ENCODE measurements around the gene SPOCK2. TPM values are rescaled to one million over a fixed set of nuclear protein-coding genes. Genes with fewer than 3 reads are reported as not detected.

SPOCK2 gene
- total RNA-seq, 1 experiment from 2014 or later = 0.33 TPM

GRCh38 chr10:72077275-72077990 is 10.9 kb downstream of the SPOCK2 start:
- H2AFZ ChIP-seq (ENCODE audit: low read length) = no peak overlapping the region
- H3K4me2 ChIP-seq (ENCODE audit: low read length) = no peak overlapping the region
- ATAC-seq = no peak
- H3K9me2 ChIP-seq (replicated peaks; ENCODE audit: low read length) = no peaks in the 10 kb centered on the region
- no peaks in the 10 kb centered on the region for H3K9me3 ChIP-seq (ENCODE audit: low read length)
- no peaks in the 10 kb centered on the region for H3F3A ChIP-seq (ENCODE audit: low read length, unreplicated experiment)
- TF ChIP-seq CTCF (conservative IDR thresholded peaks at IDR 0.05; ENCODE audit: low read depth, low read length) = no peak
- no peak for TF ChIP-seq EZH2phosphoT487 (IDR thresholded peaks at IDR 0.05; ENCODE audit: borderline replicate concordance, low read length)
- TF ChIP-seq EZH2 (IDR thresholded peaks at IDR 0.05; ENCODE audit: low read length, unreplicated experiment) = no peak
- intact Hi-C loops (cut with micrococcal nuclease) = no loop called here
- no peaks in the 10 kb centered on the region for H3K79me2 ChIP-seq (ENCODE audit: low read length)
- H3K4me3 ChIP-seq (ENCODE audit: low read length) = no peak overlapping the region
- no peak overlapping the region for H3K9ac ChIP-seq (ENCODE audit: low read length)
- ChIA-PET POLR2A (ENCODE audit: unreplicated experiment) (no interaction called here), CTCF (no interaction called here)
- peaks cover 23% of the 10 kb centered on the region for H3K4me1 ChIP-seq (ENCODE audit: insufficient read depth, low read length)
- BruUV-seq (replicated peaks) = no TSS peak
- no peaks in the 10 kb centered on the region for H3K27me3 ChIP-seq (ENCODE audit: low read length)
- no peak for DNase-seq
- no peak overlapping the region for H3K27ac ChIP-seq (ENCODE audit: low read length)
- H3K36me3 ChIP-seq (ENCODE audit: low read depth, low read length) = no peaks in the 10 kb centered on the region
- H4K20me1 ChIP-seq (ENCODE audit: low read length) = no peaks in the 10 kb centered on the region

- CTCF ChIA-PET = no interaction called here
Measured at GRCh38 chr10:72076756-72077155, 11.6 kb downstream of the SPOCK2 start.

More at GRCh38 chr10:72076756-72077155, 11.6 kb downstream of the SPOCK2 start:
- TF ChIP-seq EZH2phosphoT487 (IDR thresholded peaks at IDR 0.05; ENCODE audit: borderline replicate concordance, low read length) = no peak
- TF ChIP-seq CTCF (conservative IDR thresholded peaks at IDR 0.05; ENCODE audit: low read depth, low read length) = no peak
- TF ChIP-seq EZH2 (IDR thresholded peaks at IDR 0.05; ENCODE audit: low read length, unreplicated experiment) = no peak
- Histone ChIP-seq H3K4me2 (ENCODE audit: low read length) (no peak overlapping the region), H3K27me3 (ENCODE audit: low read length) (no peaks in the 10 kb centered on the region), H4K20me1 (ENCODE audit: low read length) (no peaks in the 10 kb centered on the region), H3K79me2 (ENCODE audit: low read length) (no peaks in the 10 kb centered on the region), H3K9ac (ENCODE audit: low read length) (no peak overlapping the region), H3K4me3 (ENCODE audit: low read length) (no peak overlapping the region), H3K36me3 (ENCODE audit: low read depth, low read length) (no peaks in the 10 kb centered on the region), H3K9me3 (ENCODE audit: low read length) (no peaks in the 10 kb centered on the region), H3F3A (ENCODE audit: low read length, unreplicated experiment) (no peaks in the 10 kb centered on the region), H3K9me2 (replicated peaks; ENCODE audit: low read length) (no peaks in the 10 kb centered on the region), H3K27ac (ENCODE audit: low read length) (no peak overlapping the region), H3K4me1 (ENCODE audit: insufficient read depth, low read length) (peaks cover 17% of the 10 kb centered on the region), H2AFZ (ENCODE audit: low read length) (no peak overlapping the region)
- no TSS peak for BruUV-seq (replicated peaks)
- ATAC-seq (no peak), DNase-seq (no peak)
- intact Hi-C loops (cut with micrococcal nuclease) = no loop called here
- POLR2A ChIA-PET (ENCODE audit: unreplicated experiment) = no interaction called here
